ENCODE data around the gene AUTS2.
"Not testable (repeated sequence)": the region's sequence is repeated elsewhere in the genome, so short reads cannot be mapped to it uniquely, and the experiment has no call there.

The AUTS2 gene

GRCh38 chr7:70787771-70788170 is 1189.5 kb downstream of the AUTS2 start:
- DNase-seq, result no peak

- no peak for DNase-seq
Observed at GRCh38 chr7:70788276-70788675, 1190.0 kb downstream of the AUTS2 start.

- DNase-seq, result no peak
Observed at GRCh38 chr7:70789481-70790214, 1191.4 kb downstream of the AUTS2 start.

- no peak for DNase-seq
Observed at GRCh38 chr7:70790215-70791073, 1192.2 kb downstream of the AUTS2 start.

GRCh38 chr7:70791341-70791740 is 1193.1 kb downstream of the AUTS2 start:
- no peak for DNase-seq

GRCh38 chr7:70793060-70793459 is 1194.8 kb downstream of the AUTS2 start:
- no peak for DNase-seq

GRCh38 chr7:70793821-70794220 is 1195.5 kb downstream of the AUTS2 start:
- no peak for DNase-seq

- DNase-seq, result no peak
Observed at GRCh38 chr7:70794962-70795361, 1196.7 kb downstream of the AUTS2 start.

GRCh38 chr7:70795948-70796347 is 1197.7 kb downstream of the AUTS2 start:
- DNase-seq, result no peak

- no peak for DNase-seq
Observed at GRCh38 chr7:70797109-70797514, 1198.8 kb downstream of the AUTS2 start.

- no peak for DNase-seq
Observed at GRCh38 chr7:70799841-70800405, 1201.6 kb downstream of the AUTS2 start.

GRCh38 chr7:70805360-70805759 is 1207.1 kb downstream of the AUTS2 start:
- DNase-seq, result no peak

GRCh38 chr7:70807650-70808049 is 1209.4 kb downstream of the AUTS2 start:
- DNase-seq, result no peak

GRCh38 chr7:70808876-70809275 is 1210.6 kb downstream of the AUTS2 start:
- no peak for DNase-seq

- no peak for DNase-seq
Observed at GRCh38 chr7:70810558-70811139, 1212.4 kb downstream of the AUTS2 start.

- no peak for DNase-seq
Observed at GRCh38 chr7:70812511-70812910, 1214.2 kb downstream of the AUTS2 start.

GRCh38 chr7:70822490-70822889 is 1224.2 kb downstream of the AUTS2 start:
- DNase-seq, result not testable (repeated sequence)

- DNase-seq, result no peak
Observed at GRCh38 chr7:70829221-70830059, 1231.2 kb downstream of the AUTS2 start.

- DNase-seq, result no peak
Observed at GRCh38 chr7:70830060-70830395, 1231.8 kb downstream of the AUTS2 start.

GRCh38 chr7:70830426-70830825 is 1232.2 kb downstream of the AUTS2 start:
- no peak for DNase-seq

GRCh38 chr7:70833726-70834125 is 1235.5 kb downstream of the AUTS2 start:
- DNase-seq, result no peak

GRCh38 chr7:70834424-70834823 is 1236.1 kb downstream of the AUTS2 start:
- no peak for DNase-seq

GRCh38 chr7:70835658-70836057 is 1237.4 kb downstream of the AUTS2 start:
- DNase-seq, result no peak
